Esophagus muscularis mucosa (tissue), 3 donors: ENCODE data around the gene CDH2.

ENCODE experiments used
- CTCF ChIP-seq, 3 experiments: fragments of 200-600 bp in 2 of 3; fragments of 450-650 bp in 1 of 3; sonication (generic) in 2 of 3; IDR thresholded peaks; one replicate each; pipeline ENCODE4 v1.5.1; 2017 to 2019; ENCODE audit warnings: antibody characterized with exemption in 3 of 3, mild to moderate bottlenecking in 2 of 3, moderate library complexity in 1 of 3
- POLR2A ChIP-seq: fragments of 450-650 bp; IDR thresholded peaks from one replicate; pipeline ENCODE4 v1.6.1; 2017; ENCODE audit warnings: antibody characterized with exemption, moderate library complexity, mild to moderate bottlenecking, low read depth
- POLR2AphosphoS5 ChIP-seq, 2 donors: sonication (generic); formaldehyde crosslinking; IDR thresholded peaks; one replicate each; pipeline ENCODE4 v1.6.1; 2017; ENCODE audit warnings: antibody characterized with exemption in 2 of 2

DNA sequence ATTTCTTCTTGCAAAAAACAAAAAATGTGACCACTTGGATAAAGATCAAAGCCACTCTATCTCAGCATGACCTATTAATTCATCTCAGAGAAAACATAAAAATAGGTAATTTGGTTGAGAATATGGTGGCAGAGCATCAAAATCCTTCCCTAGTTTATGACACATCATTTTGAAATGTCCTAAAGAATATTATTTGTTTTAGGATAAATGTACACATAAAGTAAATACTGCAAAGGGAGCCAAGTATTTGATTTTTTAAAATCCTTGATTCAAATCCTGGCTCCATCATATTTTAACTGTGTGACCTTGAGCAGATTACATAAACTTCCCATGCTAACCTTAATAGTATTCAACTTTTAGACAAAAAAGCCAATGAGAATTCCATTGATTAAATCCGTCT, 206.6 kb downstream of the CDH2 start:
- no peak for TF ChIP-seq CTCF (IDR thresholded peaks at IDR 0.05)
- TF ChIP-seq POLR2A, result no peak
- TF ChIP-seq POLR2AphosphoS5 (IDR thresholded peaks at IDR 0.05), result no peak
